Progenitor cell of endocrine pancreas (in vitro differentiated cells): Measurements from ENCODE around the gene OSBPL8. TPM values are rescaled to one million over a fixed set of nuclear protein-coding genes. Genes with fewer than 3 reads are reported as not detected.

Experiments
- DNase-seq: peaks from one replicate; pipeline ENCODE4 v3.0.0; 2021; ENCODE audit warnings: low spot score; ENCODE audit not compliant: unreplicated experiment
- H3K27ac Mint-ChIP-seq: 2 replicates; pipeline ENCODE4 v1.8.0; 2021; ENCODE audit warnings: mild to moderate bottlenecking, moderate library complexity, mixed read lengths
- H3K27me3 Mint-ChIP-seq: 2 replicates; pipeline ENCODE4 v1.8.0; 2021; ENCODE audit warnings: mixed read lengths
- H3K36me3 Mint-ChIP-seq: 2 replicates; pipeline ENCODE4 v1.8.0; 2022; ENCODE audit warnings: mixed read lengths; ENCODE audit not compliant: insufficient read depth
- H3K4me1 Mint-ChIP-seq: 2 replicates; pipeline ENCODE4 v1.8.0; 2021; ENCODE audit warnings: low read depth, mixed read lengths
- H3K4me3 Mint-ChIP-seq: 2 replicates; pipeline ENCODE4 v1.8.0; 2021; ENCODE audit warnings: low read depth, mild to moderate bottlenecking, moderate library complexity, mixed read lengths
- H3K9me3 Mint-ChIP-seq: 2 replicates; pipeline ENCODE4 v1.8.0; 2021; ENCODE audit warnings: low read depth, mixed read lengths
- CTCF ChIP-seq: fragments of 200-600 bp; sonication (generic); IDR thresholded peaks from one replicate; pipeline ENCODE4 v1.5.0; 2021; ENCODE audit warnings: antibody characterized with exemption, mild to moderate bottlenecking; ENCODE audit not compliant: unreplicated experiment
- total RNA-seq: library from RNA; stranded (reverse); gene quantifications from 2 replicates; pipeline ENCODE4 v1.2.1, GENCODE V29; 2021

Gene OSBPL8
- total RNA-seq, 1 donor from 2014 or later, result 65.3 TPM

- Mint-ChIP-seq H3K4me3 (peak overlapping the region; percentile 96), H3K27ac (no peak overlapping the region), H3K36me3 (no peaks in the 10 kb centered on the region)
These were observed 213.3 kb downstream of the OSBPL8 start for GRCh38 chr12:76346236-76346635.

GRCh38 chr12:76345569-76345968, 214.0 kb downstream of the OSBPL8 start:
- Mint-ChIP-seq H3K27ac (no peak overlapping the region), H3K4me3 (no peak overlapping the region)

More at GRCh38 chr12:76346236-76346635, 213.3 kb downstream of the OSBPL8 start:
- no peaks in the 10 kb centered on the region for H3K9me3 Mint-ChIP-seq
- peaks cover 15% of the 10 kb centered on the region for H3K4me1 Mint-ChIP-seq
- no peak for TF ChIP-seq CTCF
- H3K27me3 Mint-ChIP-seq, result no peaks in the 10 kb centered on the region
- DNase-seq, result no peak

GRCh38 chr12:76341436-76342030, 218.0 kb downstream of the OSBPL8 start:
- Mint-ChIP-seq H3K36me3 (no peaks in the 10 kb centered on the region), H3K27ac (no peak overlapping the region), H3K4me1 (peaks cover 2% of the 10 kb centered on the region), H3K27me3 (no peaks in the 10 kb centered on the region), H3K4me3 (no peak overlapping the region), H3K9me3 (no peaks in the 10 kb centered on the region)
- no peak for TF ChIP-seq CTCF
- no peak for DNase-seq

More at GRCh38 chr12:76345569-76345968, 214.0 kb downstream of the OSBPL8 start:
- no peak for DNase-seq
- Mint-ChIP-seq H3K27me3 (no peaks in the 10 kb centered on the region), H3K4me1 (peaks cover 15% of the 10 kb centered on the region), H3K36me3 (no peaks in the 10 kb centered on the region), H3K9me3 (no peaks in the 10 kb centered on the region)
- no peak for TF ChIP-seq CTCF

- no peaks in the 10 kb centered on the region for H3K27me3 Mint-ChIP-seq
- H3K4me3 Mint-ChIP-seq, result no peak overlapping the region
- H3K27ac Mint-ChIP-seq, result no peak overlapping the region
- no peak for DNase-seq
- no peaks in the 10 kb centered on the region for H3K36me3 Mint-ChIP-seq
- H3K4me1 Mint-ChIP-seq, result no peaks in the 10 kb centered on the region
- TF ChIP-seq CTCF, result no peak
- no peaks in the 10 kb centered on the region for H3K9me3 Mint-ChIP-seq
These were observed 218.7 kb downstream of the OSBPL8 start for GRCh38 chr12:76340680-76341435.

GRCh38 chr12:76337583-76337982, 222.0 kb downstream of the OSBPL8 start:
- no peak for DNase-seq
- H3K27ac Mint-ChIP-seq, result no peak overlapping the region
- H3K27me3 Mint-ChIP-seq, result no peaks in the 10 kb centered on the region
- no peak for TF ChIP-seq CTCF
- no peaks in the 10 kb centered on the region for H3K9me3 Mint-ChIP-seq
- H3K36me3 Mint-ChIP-seq, result no peaks in the 10 kb centered on the region
- no peaks in the 10 kb centered on the region for H3K4me1 Mint-ChIP-seq
- no peak overlapping the region for H3K4me3 Mint-ChIP-seq
